NCI-H526 treated with DMSO at 0.1 percent for 48 hours (cell line): Measurements from ENCODE around the gene EPHA5.

Experiments used
- DNase-seq: peaks from one replicate; lab custom pipeline; 2025; lab: John Stamatoyannopoulos, UW

Gene EPHA5

DNA sequence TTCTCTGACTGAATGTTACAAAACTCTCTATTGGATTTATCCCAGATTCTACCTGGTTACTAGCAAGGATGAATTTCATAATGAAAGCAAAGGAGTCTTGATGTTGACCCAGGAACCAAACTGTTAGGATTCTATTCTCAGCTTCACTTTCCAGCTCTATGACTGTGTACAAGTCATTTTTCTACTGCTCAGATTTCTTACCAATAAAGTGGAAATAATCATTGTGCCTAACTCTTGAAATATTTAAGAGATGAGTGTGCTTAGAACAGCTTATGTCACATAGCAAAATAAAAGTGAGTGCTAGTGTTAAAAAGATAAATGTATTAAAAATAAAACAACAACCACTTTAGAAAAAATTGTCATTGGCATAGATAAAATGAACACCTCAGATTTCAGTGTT, 45.6 kb downstream of the EPHA5 start:
- DNase-seq = no peak

DNA sequence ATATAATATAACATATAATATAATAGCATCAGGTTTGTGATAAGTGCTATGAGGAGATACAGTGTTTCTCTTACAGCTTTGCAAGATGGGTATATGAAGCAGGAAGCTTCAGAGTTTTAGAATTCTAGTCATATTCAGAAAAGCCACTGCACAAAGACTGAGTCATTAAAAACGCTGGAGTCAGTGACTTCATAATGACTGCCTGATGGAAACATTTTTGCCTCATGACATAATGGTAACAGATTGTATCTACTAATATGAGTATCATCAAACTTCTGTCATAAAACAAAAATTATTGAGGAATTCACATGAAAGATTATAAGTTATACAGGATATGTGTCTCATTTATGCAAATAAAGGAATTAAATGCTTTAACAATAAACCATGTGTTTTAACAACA, 46.8 kb downstream of the EPHA5 start:
- no peak for DNase-seq

DNA sequence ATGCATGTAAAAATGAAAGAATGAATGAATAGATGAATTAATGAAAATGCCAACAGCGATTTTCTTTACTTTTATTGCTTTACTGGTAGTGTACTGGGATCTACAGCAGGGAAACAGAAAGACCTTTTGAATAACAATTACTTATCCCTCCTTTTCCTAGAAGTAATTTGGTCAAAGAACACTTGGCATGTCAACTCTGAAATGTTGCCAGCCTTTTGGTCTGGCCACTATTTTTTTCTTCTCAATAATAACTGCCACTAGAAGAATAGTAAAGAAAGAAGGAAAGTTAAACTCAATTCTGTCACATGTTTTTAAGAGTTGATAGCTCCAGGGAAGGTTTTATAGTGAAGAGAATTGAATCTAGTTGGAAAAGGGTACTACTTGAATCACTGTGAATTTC, 52.9 kb downstream of the EPHA5 start:
- no peak for DNase-seq

DNA sequence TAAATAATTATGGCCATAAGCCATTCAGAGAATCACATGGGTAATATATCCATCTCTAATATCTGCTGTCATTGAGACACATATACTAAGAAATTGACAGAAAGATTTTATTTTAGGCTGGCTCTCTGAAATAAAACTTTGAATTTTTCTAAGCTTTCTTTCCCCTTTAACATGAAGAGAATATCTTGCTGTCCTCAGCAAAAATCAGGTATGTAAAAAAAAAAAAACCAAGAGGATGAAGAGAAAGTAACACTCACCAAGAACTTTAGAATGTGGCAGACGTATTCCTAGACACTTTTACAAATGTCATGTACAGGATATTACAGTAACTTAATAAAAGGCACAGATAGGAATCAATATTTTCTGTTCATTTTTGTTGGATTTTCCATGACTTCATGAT, 65.8 kb downstream of the EPHA5 start:
- no peak for DNase-seq

DNA sequence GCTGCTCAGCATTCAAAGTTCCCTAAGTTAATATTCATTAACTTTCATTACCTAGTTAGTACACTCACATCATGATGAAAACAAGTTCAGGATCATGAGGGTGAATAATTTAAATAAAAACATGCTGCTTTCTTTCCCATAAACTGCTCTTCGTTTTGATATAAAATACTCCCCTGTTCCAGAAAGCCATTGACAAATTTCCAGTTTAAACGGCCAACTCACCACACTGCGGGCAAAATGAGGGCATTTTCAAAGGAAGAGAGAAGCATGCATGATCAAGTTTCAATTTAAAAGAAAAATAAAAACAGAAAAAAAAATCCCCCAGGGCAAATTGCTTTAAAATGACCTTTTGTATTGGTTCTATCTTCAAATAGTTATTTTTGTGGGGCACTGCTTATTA, 69.6 kb downstream of the EPHA5 start:
- DNase-seq = no peak

DNA sequence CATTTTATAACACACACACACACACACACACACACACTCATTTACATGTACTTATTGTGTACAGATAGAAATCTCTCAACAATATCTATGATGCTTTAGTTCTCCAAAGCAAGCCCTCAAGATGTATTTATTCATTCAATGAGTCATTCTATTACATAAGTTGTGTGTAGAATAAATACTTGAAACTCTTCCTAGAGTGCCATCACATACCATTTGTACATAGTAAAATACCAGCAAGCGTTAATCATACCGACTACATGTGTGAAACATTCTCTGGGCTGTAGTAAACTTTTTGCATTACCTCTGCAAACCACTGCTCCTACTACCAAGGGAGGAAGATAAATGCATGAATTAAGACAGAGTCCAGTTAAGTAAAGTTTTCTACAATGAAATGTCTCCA, 70.9 kb downstream of the EPHA5 start:
- no peak for DNase-seq

DNA sequence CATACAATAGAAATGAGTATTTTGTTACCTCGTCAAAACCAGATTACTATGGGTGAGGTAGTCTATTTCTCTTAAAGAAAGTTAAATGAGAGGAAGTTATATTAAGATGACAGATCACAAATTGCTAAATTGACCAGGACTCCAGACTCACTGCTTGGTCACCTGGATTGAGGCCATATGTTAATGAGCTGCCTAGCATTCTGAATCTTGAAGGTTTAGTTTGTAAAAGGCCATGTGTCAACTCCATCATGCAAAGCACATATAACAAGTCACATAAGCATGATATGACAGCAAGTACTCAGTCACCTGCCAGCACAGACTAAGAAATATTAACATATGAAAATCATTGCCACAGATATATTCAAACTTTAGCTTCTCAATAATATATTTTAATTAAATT, 72.6 kb downstream of the EPHA5 start:
- DNase-seq = no peak

DNA sequence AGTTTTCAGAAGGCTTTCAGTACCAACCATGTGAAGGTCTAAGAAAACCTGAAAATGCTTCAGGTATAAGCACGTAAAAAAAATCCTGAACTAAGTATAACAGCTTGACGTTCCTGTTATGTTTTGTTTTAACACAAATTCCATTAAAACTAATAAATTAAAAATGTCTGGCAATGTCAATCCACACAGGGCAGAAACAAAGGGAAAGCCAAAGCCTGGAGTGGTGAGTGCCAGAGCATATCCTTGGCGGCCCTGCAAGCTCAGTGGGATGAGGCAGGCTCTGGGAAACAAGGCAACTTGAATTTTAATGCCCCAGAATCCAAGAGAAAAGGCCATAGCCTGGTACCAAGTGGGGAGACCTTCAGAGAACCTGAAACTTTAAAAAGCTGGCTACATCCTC, 78.2 kb downstream of the EPHA5 start:
- DNase-seq = no peak

DNA sequence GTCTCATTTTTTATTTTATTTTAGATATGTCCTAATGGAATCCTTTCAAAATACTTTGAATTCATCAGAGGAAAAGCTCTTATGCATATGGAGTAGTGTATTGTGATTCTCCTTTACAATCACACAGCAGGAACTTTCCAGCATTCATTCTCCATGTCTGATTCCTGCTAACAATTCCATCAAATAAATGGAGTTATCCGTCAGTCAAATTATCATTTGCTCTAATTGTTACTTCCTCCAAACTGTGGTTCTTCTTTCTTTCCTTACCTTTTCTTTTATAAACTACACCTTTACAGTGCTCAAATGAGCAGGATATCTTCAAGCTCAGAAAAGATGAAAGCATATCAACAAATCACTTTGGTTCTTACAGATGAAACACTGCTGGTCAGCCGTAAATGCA, 80.4 kb downstream of the EPHA5 start:
- no peak for DNase-seq

DNA sequence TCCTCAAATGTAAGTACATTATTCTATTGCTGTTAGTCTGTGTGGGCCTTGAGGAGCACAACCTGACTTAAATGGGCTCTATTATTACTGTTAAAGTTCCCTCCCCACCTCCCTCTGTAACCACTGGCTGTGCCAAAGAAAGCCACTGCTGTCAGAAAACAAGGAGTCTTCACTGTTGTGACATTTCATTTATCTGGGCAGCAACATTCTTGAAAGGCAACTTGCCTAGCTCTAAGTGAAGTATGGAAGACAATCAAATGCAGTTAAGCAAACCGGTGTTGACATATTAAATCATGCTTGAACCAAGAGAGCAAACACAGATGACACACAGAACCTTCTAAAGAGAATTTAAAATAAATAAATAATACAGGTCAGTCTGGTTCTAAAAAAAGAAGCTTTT, 81.0 kb downstream of the EPHA5 start:
- DNase-seq = no peak

DNA sequence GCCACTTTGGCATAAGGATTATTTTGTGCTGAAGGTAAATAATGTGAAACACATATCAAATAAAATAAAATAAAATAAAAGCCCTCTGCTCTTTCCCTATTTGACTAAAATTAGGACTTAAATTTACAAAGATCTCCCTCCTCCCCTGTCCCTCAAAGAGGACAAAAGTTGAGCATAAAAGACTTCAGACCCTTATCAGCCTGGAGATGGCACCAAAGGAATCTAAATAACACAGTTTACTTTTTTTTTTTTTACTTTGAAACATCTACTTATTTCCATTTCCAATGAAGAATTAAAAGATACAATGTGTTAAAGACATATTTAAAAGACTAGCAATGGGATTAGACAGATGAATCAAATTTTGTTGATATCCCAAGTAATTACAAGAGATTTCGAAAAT, 89.7 kb downstream of the EPHA5 start:
- DNase-seq = no peak

DNA sequence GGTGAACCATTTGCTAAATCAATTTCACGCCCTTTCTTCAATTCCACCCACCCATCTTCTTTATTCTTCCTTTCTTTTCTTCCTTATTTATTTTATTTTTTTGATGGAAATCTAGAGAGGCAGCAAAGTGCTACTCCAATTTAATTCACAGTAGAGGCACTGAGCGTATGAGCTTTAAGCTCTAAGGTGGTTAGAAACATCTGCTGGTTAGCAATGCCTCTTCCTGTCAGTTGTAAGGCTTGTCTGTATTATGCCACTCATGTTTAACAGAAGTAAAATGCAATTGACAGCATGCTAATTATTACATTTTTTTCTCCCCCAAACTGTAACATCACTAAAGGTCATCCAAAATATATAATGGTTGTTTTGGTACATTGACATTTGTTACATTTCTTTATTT, 103.8 kb downstream of the EPHA5 start:
- DNase-seq = no peak

DNA sequence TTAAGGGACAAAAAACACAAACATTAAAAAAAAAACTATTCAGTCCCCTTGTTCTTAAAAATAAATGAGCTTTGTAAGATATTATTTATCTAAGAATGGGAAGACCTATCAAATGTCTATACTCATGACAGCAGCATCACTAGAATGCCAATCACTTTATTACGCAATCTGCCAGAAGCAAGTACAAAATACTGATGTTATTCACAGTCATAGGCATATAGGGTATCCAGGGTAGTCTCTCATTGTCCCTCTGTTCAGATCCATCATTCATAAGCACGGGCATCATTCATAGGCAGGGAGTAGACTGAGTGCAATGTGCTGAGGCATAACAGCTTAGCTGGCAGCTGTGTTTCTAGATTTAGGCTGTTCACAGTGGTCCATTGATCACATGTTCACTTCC, 109.1 kb downstream of the EPHA5 start:
- DNase-seq = no peak

DNA sequence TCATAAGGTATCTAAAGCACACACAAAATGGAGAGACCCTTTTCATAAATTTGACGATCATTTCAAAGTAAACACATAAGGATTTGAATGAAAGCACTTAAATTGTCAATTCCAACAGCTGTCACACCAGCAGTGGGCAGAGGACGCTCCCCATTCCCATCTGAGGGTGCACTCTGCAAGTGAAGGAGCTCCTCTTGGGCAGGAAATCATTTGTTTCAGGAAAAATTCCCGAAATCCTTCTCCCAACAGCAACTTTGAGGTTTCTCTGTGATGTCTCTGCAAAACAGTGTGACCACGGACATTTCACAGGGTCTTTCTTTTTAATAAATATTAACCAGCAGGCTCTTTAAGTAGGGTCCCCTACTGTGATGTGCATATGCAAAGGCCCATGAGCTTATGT, 111.0 kb downstream of the EPHA5 start:
- no peak for DNase-seq

DNA sequence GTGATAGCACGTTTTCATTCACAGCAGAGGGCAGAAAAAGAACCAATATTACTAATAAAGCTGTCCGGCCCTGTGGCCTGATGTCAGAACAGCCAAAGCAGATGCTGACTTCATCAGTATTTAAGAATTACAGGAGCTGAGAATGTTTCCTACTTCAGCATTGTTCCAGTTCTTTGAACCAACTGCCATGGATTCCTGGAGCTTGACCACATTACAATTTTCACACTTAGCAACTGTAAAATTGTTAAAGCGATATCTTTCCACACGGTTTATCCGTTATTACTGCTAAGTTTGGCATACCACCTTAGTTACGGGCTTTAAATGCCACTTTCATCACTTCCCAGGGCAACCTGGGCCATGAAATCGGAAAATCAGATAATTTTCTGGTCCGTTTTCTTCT, 118.2 kb downstream of the EPHA5 start:
- DNase-seq = no peak

DNA sequence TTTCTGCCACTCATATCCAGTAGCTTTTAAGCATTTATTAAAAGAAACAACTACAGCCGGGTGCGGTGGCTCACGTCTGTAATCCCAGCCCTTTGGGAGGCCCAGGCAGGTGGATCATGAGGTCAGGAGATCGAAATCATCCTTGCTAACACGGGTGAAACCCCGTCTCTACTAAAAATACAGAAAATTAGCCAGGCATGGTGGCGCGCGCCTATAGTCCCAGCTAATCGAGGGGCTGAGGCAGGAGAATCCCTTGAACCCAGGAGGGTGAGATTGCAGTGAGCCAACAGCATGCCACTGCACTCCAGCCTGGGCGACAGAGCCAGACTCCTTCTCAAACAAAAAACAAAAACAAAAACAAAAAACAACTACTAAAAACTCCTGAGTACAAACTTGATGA, 119.8 kb downstream of the EPHA5 start:
- DNase-seq = no peak

DNA sequence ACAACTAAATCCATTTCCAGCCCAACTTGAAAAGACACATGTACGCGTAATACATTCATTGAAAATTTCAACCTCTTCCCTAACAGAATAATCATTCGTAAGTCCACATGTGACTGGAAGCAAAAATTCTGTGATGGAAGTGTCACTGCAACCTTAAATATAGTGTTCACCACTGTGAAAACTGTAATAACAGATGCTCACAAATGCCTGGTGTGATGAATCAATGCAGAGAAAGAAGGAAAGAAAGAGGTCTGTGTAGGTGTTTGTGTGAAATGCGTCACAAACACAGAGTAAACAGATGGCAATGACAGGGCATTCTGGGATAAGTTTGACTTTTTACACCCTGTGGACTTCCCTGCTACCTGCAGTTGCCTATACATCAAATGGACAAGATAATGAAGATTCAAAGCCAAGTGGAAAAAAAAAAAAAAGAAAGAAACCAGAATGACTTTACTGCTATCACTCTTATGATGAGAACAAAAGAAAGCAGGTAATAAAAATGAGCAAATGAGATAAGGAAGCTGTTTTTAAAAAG, 123.3 kb downstream of the EPHA5 start:
- DNase-seq = no peak

DNA sequence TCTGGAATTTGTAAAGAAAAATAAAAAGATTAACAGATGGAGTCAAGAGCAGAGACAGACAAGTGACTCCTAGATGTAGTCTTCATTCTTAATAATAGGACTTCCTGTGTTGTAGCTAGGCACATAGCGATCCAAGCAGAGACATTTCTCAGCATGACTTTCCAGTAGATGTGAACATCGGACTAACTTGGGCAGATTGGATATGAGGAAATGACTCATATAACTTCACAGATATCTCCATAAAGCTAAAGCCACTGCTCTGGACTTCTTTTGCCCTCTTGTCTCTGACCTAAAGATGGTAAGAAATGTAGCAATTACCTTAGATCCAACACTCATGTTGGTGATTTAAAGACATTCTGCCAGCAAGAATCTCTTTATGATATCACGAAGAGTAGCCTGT, 131.7 kb downstream of the EPHA5 start:
- DNase-seq = no peak

DNA sequence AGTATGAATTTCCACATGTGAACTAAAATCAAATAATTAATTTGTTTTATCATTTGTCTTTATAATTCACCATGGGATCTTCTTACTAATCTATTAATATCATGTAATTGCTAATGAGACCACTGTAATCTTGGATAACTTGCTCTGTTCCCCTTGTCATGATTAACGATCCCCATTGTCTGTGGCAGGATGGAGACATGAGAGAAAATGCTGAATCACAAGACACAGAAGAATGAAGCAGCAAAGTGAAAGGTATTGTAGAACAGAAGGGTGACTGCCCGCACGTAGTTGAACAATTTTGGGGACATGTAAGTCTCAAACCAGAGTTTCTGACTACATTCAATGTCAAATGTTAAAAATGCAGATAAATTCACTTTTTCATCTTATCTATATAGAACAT, 135.2 kb downstream of the EPHA5 start:
- DNase-seq = no peak

DNA sequence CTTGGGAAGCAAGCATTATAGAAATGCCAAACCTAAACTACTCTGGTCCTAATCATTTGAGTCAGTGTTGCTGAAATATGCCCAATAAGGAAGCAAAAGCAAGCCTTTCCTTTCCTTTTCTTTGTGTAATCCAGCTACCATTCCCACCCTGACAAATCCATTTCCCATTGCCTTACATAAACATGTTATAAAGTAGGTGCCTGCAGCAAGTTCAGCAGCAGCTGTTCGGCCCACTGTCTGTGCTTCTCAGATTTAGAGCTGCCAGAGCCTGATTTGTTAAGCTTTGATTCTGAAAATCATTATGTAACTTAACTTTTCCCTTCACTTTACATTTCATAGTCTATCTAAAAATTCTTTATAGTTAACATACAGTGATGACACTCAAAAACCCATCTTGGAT, 148.6 kb downstream of the EPHA5 start:
- DNase-seq = no peak

DNA sequence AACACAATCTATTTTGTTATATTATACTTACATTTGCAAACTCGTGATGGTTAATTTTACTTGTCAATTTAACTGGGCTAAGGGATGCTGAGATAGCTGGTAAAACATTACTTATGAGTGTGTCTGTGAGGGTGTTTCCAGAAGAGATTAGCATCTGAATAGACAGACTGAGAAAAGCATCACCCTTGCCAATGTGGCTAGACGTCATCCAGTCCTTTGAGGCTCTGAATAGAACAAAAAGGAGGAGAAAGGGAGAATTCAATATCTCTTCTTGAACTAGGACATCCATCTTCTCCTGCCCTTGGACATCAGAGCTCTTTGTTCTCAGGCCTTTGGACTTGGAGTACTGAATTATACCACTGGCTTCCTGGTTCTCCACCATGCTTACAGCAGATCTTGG, 154.6 kb downstream of the EPHA5 start:
- DNase-seq = no peak

DNA sequence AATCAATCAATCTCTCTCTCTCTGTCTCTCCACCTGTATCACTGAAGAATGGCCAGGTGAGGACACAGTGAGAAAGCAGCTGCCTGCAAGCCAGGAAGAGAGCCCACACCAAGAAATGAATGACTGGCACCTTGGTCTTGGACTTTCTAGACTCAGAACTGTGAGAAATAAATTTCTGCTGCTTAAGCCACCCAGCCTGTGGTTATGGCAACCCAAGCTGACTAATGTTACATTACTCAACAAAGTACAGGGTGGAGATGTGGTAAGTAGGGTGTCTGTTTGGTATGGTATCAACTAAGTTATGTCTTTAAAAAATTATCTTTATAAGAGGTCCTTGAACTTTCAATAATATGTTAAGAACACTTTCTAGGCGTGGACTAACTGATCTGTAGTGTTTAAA, 159.3 kb downstream of the EPHA5 start:
- DNase-seq = no peak

DNA sequence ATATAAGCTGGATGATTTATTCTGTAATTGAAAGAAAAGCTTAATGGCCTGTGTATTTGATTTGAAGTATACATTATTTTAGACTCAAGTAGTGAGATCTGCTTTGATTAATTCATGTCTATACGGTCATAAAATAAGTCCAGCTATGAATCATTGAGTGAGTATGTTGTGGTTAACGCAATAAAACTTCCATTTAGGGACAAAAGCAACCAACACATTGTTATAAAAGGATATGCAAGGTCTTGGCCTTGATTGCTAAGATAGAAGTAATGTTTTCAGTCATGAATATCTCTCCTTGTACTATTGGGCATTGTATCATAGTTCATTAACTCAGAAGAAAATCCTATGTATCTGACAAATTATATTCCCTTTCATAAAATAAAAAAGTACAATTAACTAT, 162.1 kb downstream of the EPHA5 start:
- no peak for DNase-seq

DNA sequence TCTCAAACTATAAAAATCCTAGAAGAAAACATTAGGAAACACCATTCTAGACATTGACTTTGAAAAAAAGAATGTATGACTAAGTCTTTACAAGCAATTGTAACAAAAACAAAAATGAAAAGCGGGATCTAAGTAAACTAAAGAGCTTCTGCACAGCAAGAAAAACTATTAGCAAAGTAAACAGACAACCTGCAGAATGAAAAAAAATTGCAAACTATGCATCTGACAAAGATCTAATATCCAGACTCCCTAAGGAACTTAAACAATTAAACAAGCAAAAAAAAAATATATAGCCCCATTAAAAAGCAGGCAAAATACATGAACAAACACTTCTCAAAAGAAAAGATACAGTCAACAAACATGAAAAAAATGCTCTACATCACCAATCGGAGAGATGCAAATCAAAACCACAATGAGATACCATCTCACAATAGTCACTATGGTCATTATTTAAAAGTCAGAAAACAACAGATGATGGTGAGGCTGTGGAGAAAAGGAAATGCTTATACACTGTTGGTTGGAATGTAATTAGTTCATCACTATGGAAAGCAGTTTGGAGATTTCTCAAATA, 168.1 kb downstream of the EPHA5 start:
- DNase-seq = peak; percentile 85

DNA sequence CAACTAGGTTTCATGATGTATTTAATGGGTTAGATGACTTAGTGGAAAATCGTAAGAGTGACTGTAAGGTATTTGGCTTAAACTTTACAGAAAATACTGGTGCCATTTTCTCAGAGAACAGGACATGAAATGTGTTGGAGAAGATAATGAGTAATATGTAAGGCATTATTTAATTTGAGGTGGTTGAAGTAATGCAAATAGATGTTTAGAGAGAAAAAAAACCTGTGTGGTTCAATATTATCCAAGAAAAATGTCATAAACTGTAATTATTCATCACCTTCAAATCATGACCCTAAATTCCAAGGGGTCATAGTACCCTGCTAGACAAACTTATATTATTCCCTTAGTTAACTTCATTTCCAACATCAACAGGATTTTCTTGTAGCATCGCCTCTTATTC, 171.7 kb downstream of the EPHA5 start:
- DNase-seq = no peak
